BE2C (cell line): Measurements from ENCODE around the gene ZBBX.

Experiments
- DNase-seq: peaks from one replicate; pipeline ENCODE4 v3.0.0-alpha.2; 2020
- H3K27me3 ChIP-seq: fragments of 250-450 bp; sonication (Bioruptor Pico); 2 replicates; pipeline ENCODE4 v1.5.1; 2020; ENCODE audit warnings: mild to moderate bottlenecking
- H3K36me3 ChIP-seq: fragments of 250-450 bp; sonication (Bioruptor Pico); 2 replicates; pipeline ENCODE4 v1.5.1; 2020; ENCODE audit warnings: mild to moderate bottlenecking
- H3K4me1 ChIP-seq: fragments of 250-450 bp; sonication (Bioruptor Pico); 2 replicates; pipeline ENCODE4 v1.5.1; 2020
- H3K4me3 ChIP-seq: 2 replicates; pipeline ENCODE4 v1.5.1; 2011; ENCODE audit warnings: low read depth, low read length
- H3K9me3 ChIP-seq: fragments of 250-450 bp; sonication (Bioruptor Pico); 2 replicates; pipeline ENCODE4 v1.5.1; 2020
- TF ChIP-seq, protein P1 (sequence below): IDR thresholded peaks from 2 replicates; pipeline ENCODE4 v1.5.1; 2012; ENCODE audit warnings: mild to moderate bottlenecking, low read depth, low read length

Gene ZBBX

GRCh38 chr3:167209011-167209410 is 171.1 kb downstream of the ZBBX start:
- Histone ChIP-seq H3K9me3 (no peaks in the 10 kb centered on the region), H3K4me3 (no peak overlapping the region), H3K4me1 (no peaks in the 10 kb centered on the region), H3K36me3 (no peaks in the 10 kb centered on the region), H3K27me3 (no peaks in the 10 kb centered on the region)
- TF ChIP-seq, protein P1, sequence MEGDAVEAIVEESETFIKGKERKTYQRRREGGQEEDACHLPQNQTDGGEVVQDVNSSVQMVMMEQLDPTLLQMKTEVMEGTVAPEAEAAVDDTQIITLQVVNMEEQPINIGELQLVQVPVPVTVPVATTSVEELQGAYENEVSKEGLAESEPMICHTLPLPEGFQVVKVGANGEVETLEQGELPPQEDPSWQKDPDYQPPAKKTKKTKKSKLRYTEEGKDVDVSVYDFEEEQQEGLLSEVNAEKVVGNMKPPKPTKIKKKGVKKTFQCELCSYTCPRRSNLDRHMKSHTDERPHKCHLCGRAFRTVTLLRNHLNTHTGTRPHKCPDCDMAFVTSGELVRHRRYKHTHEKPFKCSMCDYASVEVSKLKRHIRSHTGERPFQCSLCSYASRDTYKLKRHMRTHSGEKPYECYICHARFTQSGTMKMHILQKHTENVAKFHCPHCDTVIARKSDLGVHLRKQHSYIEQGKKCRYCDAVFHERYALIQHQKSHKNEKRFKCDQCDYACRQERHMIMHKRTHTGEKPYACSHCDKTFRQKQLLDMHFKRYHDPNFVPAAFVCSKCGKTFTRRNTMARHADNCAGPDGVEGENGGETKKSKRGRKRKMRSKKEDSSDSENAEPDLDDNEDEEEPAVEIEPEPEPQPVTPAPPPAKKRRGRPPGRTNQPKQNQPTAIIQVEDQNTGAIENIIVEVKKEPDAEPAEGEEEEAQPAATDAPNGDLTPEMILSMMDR: no peak
- DNase-seq: no peak

DNA sequence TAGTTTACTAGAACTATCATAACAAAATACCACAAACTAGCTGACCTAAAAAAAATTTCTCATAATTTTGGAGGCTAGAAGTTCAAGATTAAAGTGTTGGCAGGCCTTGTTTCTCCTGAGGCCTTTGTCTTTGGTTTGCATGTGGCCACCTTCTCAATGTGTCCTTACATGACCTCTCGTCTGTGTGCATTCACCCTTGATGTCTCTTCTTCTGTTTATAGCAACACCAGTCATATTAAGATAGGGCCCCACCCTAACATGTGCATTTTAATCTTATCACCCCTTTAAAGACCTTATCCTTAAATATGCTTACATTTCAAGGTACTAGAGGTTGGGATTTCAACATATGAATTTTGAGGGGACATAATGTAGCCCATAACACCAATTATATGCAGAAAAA is 177.0 kb downstream of the ZBBX start:
- no peaks in the 10 kb centered on the region for H3K36me3 ChIP-seq
- no peaks in the 10 kb centered on the region for H3K4me1 ChIP-seq
- H3K27me3 ChIP-seq: no peaks in the 10 kb centered on the region
- H3K9me3 ChIP-seq: no peaks in the 10 kb centered on the region
- DNase-seq: no peak
- no peak overlapping the region for H3K4me3 ChIP-seq
- TF ChIP-seq, protein P1: no peak

GRCh38 chr3:167198949-167199600 is 181.0 kb downstream of the ZBBX start:
- no peaks in the 10 kb centered on the region for H3K36me3 ChIP-seq
- no peak for DNase-seq
- H3K4me1 ChIP-seq: no peaks in the 10 kb centered on the region
- TF ChIP-seq, protein P1: no peak
- H3K27me3 ChIP-seq: no peaks in the 10 kb centered on the region
- no peak overlapping the region for H3K4me3 ChIP-seq
- H3K9me3 ChIP-seq: no peaks in the 10 kb centered on the region
